Measurements from ENCODE around the gene TOGARAM2.

TOGARAM2 gene

GRCh38 chr2:29021886-29022285 lies 40.8 kb downstream of the TOGARAM2 start:
- DNase-seq (ENCODE audit: low spot score), result no peak

GRCh38 chr2:29022679-29023078 lies 41.6 kb downstream of the TOGARAM2 start:
- DNase-seq (ENCODE audit: low spot score), result no peak

GRCh38 chr2:29023188-29023587 lies 42.1 kb downstream of the TOGARAM2 start:
- DNase-seq (ENCODE audit: low spot score), result no peak

GRCh38 chr2:29024882-29025430 lies 43.9 kb downstream of the TOGARAM2 start:
- DNase-seq (ENCODE audit: low spot score), result no peak

- no peak for DNase-seq (ENCODE audit: low spot score)
Observed at GRCh38 chr2:29025711-29026110, 44.6 kb downstream of the TOGARAM2 start.

GRCh38 chr2:29031046-29031445 lies 49.9 kb downstream of the TOGARAM2 start:
- DNase-seq (ENCODE audit: low spot score), result no peak

- no peak for DNase-seq (ENCODE audit: low spot score)
Observed at GRCh38 chr2:29032189-29032588, 51.1 kb downstream of the TOGARAM2 start.

GRCh38 chr2:29033172-29033571 lies 52.1 kb downstream of the TOGARAM2 start:
- DNase-seq (ENCODE audit: low spot score), result peak; percentile 79

GRCh38 chr2:29033656-29034055 lies 52.6 kb downstream of the TOGARAM2 start:
- no peak for DNase-seq (ENCODE audit: low spot score)

GRCh38 chr2:29035016-29035745 lies 54.1 kb downstream of the TOGARAM2 start:
- DNase-seq (ENCODE audit: low spot score), result no peak

- peak; percentile 45 for DNase-seq (ENCODE audit: low spot score)
Observed at GRCh38 chr2:29039718-29040480, 58.8 kb downstream of the TOGARAM2 start.

GRCh38 chr2:29040552-29040951 lies 59.5 kb downstream of the TOGARAM2 start:
- no peak for DNase-seq (ENCODE audit: low spot score)

- no peak for DNase-seq (ENCODE audit: low spot score)
Observed at GRCh38 chr2:29041161-29041660, 60.1 kb downstream of the TOGARAM2 start.

GRCh38 chr2:29042561-29043075 lies 61.5 kb downstream of the TOGARAM2 start:
- no peak for DNase-seq (ENCODE audit: low spot score)

- DNase-seq (ENCODE audit: low spot score), result no peak
Observed at GRCh38 chr2:29044459-29044858, 63.4 kb downstream of the TOGARAM2 start.

GRCh38 chr2:29046321-29046720 lies 65.2 kb downstream of the TOGARAM2 start:
- no peak for DNase-seq (ENCODE audit: low spot score)

- no peak for DNase-seq (ENCODE audit: low spot score)
Observed at GRCh38 chr2:29047083-29047845, 66.2 kb downstream of the TOGARAM2 start.

GRCh38 chr2:29050591-29050990 lies 69.5 kb downstream of the TOGARAM2 start:
- no peak for DNase-seq (ENCODE audit: low spot score)

GRCh38 chr2:29051730-29052129 lies 70.6 kb downstream of the TOGARAM2 start:
- no peak for DNase-seq (ENCODE audit: low spot score)

- DNase-seq (ENCODE audit: low spot score), result no peak
Observed at GRCh38 chr2:29052807-29053206, 71.7 kb downstream of the TOGARAM2 start.

- DNase-seq (ENCODE audit: low spot score), result no peak
Observed at GRCh38 chr2:29053223-29053622, 72.1 kb downstream of the TOGARAM2 start.
